NCI-H226 (cell line): ENCODE results near the gene FOXN3.
"Not testable (repeated sequence)": the region's sequence is repeated elsewhere in the genome, so short reads cannot be mapped to it uniquely, and the experiment has no call there.

ENCODE experiments used
- DNase-seq: peaks from one replicate; pipeline ENCODE4 v3.0.0-alpha.2; 2015

The FOXN3 gene

DNA sequence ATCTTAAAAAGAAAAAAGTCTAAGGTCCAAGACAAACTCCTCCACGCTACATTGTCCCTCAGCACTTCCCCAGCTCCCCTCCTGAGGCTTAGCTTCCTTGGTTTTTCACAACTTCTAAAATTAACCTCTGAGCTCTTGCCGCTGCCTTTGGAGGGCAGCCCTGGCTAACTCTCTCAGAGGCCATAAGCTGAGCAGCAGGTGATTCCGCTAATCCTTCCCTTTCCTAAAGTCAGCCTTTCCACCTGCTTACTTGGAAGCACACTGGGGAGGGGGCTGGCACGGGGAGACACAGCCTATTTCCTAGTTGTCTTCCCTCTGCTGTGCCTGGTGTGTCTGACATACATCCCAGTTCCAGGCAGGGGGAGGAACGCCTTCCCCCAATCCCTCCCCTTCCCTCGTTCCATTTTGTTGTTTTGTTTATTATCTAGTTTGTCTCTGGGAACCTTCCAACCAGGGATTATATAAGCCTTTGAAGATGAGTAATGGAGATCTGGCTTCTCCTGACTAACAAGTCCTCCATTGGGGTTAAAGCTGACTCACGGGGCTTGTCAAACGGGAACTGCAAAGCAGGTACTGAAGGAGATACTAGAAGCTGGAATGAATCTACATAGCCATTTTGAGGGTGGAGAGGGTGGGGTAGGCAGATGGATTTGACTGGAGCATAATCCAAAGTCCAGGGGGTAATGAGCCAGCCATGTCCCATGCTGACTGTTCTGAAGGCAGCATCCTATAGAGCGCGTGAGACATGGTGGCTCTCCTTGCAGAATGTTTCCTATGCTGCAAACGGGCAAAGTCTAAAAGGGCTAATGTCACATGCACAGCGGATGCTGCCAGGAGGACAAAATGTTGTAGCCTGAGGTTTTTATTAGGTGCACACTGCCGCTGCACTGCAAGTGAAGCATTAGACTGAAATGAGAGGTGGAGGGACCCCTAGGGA is 230.8 kb downstream of the FOXN3 start:
- DNase-seq = peak; percentile 61

DNA sequence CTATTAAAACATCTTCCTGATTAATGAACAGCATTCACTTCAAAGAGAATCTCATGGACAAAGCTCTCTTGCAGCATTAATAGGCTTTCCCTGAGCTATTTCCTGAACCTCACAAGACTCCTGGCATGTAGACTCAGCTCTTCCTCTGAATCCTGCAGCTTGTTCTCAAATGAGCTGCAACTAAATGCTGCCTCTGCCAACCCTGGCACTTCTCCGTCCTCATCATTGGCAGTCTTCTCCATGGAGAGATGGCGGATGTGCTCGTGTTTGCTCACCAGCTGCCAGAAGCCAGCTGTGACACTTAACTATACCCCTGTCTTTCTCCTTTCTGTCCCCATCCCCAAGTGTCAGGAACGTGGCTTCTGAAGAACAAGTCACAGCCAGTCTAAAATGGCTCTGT is 232.1 kb downstream of the FOXN3 start:
- DNase-seq = no peak

DNA sequence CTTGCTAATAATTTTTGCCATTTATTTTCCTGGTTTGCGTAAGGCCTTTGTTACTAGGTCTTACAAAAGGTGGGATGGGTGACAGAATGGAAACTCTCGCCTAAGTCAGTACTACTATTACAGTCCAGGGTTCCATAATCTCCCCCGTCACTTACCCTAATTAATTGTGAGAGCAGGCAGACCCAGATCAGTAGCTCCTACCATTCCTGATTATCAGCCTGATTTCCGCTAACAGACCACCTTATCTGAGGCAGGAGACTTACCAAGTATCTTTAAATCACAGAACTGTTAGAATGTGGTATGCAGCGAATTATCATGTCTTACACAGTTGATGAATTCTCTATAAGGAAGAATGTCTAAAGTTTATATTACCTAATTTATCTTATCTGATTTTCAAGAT is 234.7 kb downstream of the FOXN3 start:
- no peak for DNase-seq

DNA sequence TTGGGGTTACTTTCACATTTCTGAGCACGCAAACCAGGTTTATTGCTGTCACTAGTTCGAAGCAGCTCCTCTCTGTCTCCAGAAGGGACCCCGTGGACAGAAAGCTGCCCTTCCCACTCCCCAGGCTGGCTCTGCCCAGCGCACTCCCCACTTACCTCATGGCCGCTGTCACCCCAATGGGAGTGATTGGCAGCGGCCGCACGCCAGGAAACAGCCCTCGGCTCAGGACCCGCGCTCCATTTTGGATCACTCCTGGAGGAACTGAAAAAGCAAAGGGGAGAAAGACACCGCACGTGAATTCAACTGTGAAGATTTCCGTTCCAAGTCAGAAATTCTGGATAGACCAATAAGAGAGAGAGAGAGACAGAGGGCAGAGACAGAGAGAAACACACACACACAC is 236.5 kb downstream of the FOXN3 start:
- no peak for DNase-seq

DNA sequence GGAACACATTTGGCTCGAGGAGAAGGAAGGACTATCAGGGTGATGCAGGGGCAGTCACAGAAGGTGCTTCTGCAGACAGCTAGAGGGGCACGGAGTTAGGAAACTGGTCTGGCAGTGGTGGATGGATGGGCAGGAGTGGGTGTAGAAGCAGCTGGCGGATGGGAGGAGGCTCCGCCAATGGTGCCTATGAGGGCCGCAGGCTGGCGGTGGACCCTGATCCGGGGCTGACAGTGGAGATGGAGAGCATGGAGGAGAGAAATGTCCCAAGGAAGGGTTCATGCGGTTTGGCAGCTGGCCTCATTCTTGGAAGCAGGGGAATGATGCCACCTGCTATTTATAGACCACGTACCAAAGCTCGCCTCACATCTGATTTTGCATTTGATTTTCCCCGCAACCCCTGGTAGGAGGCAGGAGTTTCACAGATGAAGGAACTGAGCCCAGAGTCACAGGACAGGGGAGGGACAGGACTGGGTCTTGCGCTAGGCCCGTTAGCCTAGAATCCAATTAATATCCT is 237.1 kb downstream of the FOXN3 start:
- DNase-seq = no peak

DNA sequence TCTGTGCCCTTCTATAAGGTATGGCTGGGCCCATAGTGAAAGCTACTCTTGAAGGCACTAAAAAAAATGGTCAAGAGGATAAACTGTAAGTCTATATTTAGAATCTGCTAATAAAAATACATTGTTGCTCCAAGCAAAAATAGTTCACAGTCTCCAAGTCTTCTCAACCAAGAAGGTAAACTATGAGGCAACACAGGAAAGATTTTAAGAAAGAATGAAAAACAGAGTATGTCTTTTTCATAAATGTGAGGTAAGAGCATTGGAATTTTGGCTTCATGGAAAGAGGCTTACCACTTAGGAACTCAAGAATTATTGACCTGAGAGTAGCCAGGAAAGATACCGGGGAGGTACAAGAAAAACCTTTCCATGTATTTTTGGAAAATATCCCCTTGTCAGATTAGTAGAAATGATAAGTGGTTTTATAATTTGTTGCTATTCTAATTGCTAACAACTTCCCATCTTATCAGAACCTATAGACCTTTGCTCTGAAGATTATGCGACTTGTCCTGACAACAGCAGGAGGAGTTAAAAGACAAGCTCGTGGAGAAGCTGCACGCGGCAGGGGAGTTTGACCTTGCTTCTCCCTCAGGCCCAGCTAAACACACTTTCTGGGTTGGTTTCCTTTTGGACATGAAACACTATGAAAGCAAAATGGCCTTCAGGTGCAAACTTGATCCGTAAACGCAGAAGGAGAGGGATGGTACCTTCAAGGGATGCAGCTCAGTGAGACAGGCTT is 238.1 kb downstream of the FOXN3 start:
- peak; percentile 10 for DNase-seq

DNA sequence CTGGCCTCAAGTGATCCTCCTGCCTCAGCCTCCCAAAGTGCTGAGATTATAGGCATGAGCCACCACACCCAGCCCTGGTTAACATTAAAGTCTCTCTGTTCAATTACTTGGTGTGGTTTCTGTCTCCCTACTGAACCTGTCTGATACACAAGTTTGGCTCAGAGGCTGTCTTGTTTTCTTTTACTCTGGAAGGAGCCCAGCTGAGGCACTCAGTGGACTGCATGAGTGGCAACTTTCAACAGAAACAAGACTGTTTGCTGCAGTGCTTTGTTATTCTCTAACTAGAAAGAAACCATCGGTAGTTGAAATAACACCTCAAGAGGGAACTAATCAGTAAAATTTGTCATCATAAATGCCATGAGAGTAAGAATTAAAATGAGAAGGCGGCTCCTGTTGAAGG is 238.7 kb downstream of the FOXN3 start:
- DNase-seq = no peak

DNA sequence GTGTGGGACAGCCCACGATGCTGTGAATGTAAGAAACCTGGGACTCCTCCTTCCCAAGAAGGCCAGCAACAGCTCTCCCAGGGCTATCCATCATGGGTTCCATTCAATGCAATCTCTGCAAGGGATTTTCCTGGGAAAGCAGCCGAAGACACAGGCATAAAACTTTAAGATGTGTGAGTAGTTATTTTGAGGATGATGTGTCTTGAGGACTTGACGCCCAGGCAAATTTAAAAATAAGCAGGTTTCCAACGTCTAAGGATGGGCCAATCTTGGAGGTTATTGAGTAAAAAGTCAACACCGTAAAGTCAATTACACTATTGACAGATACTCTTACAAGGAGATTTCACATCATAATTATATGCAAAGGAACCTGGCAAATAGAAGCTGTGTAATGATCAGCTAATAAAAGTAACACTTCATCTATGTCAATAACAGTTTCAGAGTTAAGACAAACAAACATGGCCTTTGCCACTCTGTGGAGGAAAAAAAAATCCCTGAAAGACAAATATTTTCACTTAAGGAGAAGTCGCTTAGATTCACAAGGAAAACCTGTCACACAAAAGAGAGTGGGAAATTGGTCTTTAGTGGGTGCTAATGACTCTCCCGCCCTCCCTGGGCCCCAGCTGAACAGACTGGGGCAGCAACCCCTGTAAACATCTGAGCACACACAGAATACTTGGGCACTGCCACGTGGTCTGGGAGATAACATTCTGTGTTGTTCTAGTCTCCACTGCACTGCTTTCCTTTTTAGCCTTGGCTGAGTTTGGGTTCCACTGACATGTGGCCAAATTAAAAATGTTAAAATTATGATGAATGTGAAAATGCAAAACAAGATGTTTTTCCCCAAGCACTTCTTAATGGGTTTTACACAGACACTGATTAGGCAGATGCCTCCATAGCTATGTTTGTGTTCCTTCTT is 240.9 kb downstream of the FOXN3 start:
- DNase-seq = no peak

DNA sequence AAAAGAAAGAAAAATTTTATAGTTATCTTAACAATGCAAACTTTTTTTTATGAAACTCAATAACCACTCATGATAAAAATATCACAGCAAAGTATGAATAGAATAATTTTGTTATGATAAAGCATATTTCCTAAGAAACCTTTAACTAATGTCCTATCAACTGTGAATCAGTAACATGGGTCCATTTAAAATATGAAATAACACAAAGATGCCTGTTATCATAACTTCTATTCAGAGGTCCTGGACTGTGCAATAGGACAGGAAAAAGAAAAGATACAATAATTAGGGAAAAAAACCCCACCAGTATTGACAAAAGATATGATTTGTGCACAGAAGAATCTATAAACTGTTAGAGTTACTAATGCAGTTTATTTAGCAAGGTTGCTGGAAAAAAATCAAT is 245.4 kb downstream of the FOXN3 start:
- DNase-seq = no peak

DNA sequence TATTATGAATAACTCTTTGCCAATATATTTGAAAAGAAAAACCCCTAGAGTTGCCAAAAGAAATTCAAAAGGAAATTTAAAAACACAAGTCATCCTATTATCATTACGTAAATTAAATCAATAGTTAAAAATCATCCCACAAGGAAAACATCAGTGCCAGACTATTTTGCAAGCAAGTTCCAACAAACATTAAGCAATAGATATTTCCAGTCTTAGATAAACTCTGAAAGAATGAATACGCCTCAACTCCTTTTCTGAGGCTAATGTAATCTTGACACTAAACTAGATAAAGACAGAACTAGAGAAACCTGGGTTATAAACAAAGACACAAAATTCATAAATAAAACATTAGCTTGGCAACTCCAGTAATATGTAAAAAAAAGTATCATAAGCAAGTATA is 245.9 kb downstream of the FOXN3 start:
- DNase-seq = peak; percentile 51

DNA sequence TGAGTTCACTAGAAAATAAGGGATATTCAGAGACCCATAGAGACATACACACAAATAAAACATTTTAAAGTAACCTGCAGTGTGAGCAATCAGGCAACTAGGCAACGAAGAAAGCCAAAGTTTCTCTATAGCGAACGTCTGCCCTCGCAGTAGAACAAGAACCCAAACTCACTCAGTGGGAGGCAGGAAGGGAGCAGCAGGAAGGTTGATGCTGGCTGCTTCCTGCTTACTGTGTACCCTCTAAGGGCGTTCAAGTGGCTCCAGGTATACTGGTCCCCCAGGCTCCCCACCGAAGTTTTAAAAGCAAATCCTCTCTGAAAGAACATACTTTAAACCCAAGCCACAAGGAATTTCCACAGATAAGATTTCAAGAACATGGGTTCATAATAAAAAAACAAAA is 249.3 kb downstream of the FOXN3 start:
- no peak for DNase-seq

DNA sequence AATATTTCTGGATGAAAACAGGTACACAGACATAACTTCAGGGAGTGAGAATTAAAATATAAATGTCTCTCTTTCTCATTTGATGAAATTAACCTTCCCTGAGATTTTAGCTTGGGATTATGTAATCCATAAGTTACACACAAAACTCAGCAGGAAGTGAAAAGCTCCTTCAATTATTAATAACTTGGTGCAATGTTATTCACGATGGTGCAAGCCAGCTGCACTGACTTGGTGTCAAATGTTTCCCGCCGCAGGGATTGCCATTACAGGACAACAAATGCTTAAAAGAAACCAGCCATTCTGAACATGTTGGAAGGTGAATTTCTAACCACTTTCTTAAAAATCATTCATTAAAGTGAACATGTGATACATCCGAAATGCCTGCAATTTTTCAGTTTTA is 250.4 kb downstream of the FOXN3 start:
- DNase-seq = no peak

DNA sequence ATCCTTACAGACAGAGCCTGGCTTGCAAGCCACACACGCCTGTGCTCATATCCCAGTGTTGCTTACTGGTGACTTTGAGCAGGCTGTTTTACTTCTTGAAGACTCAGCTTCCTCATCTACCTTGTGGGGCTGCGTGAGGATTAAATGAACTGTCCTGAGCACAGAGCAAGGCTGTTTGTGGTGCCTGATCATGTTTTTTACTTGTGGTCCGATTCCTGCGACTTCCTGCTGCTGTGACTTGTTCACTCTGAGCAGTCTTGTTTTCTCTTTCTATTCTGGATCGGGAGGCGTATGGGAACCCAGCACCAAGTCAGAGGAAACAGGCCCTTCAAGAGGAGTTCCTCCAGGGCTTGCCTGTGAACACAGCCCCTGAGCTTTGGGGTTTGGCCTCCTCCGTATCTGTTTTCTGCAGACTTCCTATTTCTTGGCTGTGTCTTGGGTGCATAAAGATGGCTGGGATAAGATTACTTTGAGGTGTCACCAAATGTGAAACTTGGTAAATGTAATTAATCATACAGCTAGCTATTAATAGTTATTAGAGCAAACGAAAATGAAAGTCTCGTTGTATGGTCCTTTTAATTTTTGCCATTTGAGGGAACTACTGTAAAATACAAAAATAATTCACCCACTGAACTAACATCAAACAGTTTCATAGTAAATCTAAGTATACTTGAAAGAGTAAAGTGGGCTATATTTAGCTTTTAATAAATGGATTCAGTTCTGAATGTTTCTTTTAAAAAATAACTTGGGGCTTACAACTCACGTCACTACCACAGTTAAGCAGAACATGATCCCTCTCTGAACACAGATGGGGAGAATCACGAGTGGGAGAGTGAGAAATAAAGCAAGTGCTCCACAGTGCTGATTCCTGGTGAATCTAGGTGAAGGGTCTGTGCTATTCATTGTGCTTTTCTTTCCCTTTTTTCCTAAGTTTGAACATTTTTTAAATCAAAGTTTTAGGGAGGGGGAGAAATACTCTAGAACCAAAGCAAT is 251.5 kb downstream of the FOXN3 start:
- no peak for DNase-seq

DNA sequence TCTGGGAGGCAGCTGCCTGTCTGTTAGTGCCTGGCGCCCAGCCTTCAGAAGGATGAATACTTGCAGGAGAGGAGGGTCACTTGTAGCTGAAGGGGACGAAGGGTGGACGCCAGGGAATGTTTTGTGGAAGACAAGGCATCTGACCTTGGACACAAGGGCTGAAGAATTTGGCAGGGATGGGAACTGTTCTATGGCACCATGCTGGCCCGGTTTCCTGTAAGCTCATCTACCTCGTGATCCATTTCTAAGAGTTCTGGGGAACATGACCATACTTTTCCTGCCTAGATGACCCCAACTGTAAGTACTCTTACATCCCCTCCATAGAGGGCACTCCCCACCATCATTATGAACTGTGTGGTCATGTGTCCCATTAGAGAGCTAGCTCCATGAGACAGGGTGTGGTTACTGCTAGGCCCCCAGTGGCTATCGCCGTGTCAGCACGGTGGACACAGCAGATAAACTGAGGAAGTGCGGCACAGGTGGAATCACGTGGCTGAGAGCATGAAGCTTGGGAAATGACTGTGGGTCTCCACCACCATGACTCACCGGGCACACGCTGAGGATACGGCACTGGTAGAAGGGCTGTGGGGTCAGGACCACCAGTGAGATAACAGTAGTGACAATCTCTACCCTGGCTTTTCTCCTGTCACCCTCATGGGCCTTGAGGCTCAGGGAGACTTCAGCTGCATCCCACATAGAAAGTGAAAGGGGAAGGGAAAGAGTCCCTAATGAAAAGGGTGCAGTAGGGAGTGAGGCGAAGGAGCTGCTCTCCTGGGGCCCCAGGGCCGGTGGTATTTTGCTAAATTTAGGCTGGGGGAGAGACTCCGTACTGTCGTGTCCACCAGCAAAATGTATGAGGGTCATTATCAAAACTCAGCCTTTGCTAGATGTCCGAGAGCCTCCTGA is 252.6 kb downstream of the FOXN3 start:
- DNase-seq = no peak

DNA sequence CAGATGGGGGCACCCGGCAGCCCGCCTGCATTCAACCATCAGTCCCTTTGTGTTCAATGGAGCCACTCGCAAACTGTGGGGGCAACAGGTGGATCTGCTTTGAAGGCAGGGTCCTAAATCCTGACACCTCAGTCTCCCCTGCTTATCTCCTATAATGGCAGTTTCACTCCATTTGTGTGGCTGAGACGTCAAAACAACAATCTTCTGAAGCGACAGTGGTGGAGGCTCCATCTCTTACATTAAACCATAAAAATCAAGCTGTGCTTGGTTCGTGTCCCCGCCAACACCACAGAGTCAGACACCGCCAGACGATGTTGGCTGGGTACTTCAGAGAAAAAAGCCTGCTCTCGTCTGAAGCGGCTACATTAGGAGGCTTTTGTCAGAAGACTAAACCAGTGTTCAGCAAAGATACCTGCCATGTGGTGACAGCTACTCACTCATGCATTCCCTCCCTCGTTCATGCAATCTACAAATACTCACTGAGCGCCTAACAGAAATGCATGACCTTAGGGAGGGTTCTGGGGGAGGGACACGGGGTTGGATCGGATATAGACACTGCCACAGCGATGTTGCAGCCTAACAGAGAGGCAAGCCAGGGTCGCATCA is 253.9 kb downstream of the FOXN3 start:
- DNase-seq = no peak

DNA sequence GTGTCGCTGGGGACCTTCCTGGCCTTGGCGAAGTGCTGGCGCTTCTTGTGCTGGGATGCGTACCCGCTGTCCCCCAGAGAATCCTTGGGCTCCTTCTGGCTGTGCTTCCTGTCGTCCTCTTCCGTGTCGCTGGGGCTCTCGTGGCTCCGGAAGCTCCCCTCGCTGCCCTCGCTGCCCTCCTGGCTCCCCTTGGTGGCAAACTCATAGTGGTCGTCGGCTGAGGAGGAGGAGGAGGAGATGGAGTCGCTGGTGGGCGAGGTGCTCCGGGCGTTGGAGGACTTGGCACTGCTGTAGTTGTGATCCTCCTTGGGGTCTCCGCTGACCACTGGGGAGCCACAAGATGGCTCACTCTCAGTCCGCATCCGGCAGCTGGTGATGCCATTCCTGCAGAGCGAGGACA is 254.4 kb downstream of the FOXN3 start:
- no peak for DNase-seq

DNA sequence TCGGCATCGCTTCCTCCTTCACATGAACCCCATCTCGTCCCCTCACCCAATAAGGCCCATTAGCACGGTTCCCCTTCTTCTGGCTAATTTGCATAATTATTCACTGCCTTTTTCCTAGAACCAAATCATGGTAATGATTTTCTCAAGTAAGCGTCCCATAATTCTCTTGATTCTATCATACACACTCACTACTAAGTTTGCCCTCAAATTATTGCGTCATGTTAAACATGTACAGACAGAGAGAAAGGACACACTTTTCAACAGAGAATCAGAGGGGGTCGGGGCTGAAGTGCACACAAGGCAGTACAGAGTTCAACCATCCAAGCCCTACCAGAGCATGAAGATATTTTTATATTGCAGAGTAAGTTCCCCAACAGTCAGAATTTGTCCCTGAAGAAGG is 256.6 kb downstream of the FOXN3 start:
- DNase-seq = no peak

DNA sequence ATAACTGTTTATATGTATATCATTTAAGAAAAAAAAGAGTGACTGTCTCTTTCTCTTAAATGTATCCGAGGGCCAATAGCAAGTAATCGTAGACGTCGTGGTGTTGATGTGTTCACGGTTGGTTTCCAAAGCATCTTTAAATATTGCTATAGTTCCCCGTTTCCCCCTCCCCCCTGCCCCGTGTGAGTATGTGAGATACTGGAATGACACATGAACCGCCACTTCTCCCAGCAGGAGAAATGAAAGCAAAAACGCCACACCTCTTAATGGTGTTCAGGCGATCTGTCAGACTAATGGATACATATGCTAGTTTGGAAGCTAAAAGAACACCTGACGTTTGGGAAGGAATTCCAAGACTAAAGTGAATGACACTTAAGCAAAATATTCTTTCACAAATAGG is 258.3 kb downstream of the FOXN3 start:
- DNase-seq = no peak

DNA sequence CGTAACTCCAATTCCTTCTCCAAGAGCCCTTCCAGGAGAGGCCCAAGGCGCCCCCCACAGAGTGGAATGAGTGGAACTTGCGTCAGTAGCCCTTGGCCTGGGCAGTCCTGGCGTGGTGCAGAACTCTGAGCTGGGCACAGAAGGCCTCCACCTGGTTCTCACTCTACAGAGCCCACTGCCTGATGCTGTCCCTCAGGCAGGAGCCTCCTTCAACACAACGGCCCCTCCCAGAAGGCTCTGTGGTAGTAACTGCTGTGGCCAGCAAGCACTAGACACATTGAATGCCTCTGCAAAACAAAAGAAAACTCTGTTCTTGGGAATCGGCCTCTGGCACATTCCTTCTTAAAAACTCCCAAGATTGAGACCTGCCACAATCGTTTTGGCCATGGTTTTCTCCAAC is 258.9 kb downstream of the FOXN3 start:
- not testable (repeated sequence) for DNase-seq

DNA sequence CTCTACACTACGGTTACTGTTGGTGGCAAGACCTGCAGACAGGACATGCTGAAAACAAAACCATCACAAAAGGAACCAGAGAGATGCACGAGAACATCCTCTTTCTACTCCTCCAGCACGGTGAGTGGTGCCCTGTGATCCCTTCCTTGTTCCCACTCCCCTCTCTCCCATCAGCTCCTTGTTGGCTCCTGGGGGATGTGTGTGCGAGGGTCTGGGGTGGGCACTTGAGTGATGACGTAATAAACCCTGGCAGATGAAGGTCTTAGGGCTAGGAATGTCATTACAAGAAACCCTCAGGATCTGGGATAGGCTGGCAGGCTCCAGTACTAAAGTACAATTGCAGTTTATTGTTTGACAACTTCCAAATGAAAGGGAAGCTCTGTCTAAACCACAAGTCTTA is 261.5 kb downstream of the FOXN3 start:
- no peak for DNase-seq
